HG03520 (cell line): ENCODE measurements around the gene RHBDF1.
"Not testable (repeated sequence)": the region's sequence is repeated elsewhere in the genome, so short reads cannot be mapped to it uniquely, and the experiment has no call there.

ENCODE experiments used
- ATAC-seq: cut with Tn5 transposase; IDR thresholded peaks from one replicate; pipeline ENCODE4 v1.9.1; 2021; ENCODE audit warnings: mild to moderate bottlenecking, moderate library complexity; ENCODE audit not compliant: unreplicated experiment

The RHBDF1 gene

GRCh38 chr16:37511-37910 is 34.9 kb downstream of the RHBDF1 start:
- no peak for ATAC-seq

- no peak for ATAC-seq
Measured at GRCh38 chr16:36336-36984, 36.0 kb downstream of the RHBDF1 start.

GRCh38 chr16:35678-36305 is 36.6 kb downstream of the RHBDF1 start:
- ATAC-seq, result no peak

GRCh38 chr16:35011-35677 is 37.3 kb downstream of the RHBDF1 start:
- ATAC-seq, result no peak

- ATAC-seq, result no peak
Measured at GRCh38 chr16:34648-34987, 37.8 kb downstream of the RHBDF1 start.

GRCh38 chr16:33877-34647 is 38.4 kb downstream of the RHBDF1 start:
- no peak for ATAC-seq

- ATAC-seq, result not testable (repeated sequence)
Measured at GRCh38 chr16:33154-33876, 39.1 kb downstream of the RHBDF1 start.

GRCh38 chr16:30627-31026 is 41.8 kb downstream of the RHBDF1 start:
- ATAC-seq, result not testable (repeated sequence)

- not testable (repeated sequence) for ATAC-seq
Measured at GRCh38 chr16:25926-26348, 46.5 kb downstream of the RHBDF1 start.

- not testable (repeated sequence) for ATAC-seq
Measured at GRCh38 chr16:24151-24550, 48.3 kb downstream of the RHBDF1 start.

- ATAC-seq, result not testable (repeated sequence)
Measured at GRCh38 chr16:20886-21285, 51.5 kb downstream of the RHBDF1 start.

- ATAC-seq, result not testable (repeated sequence)
Measured at GRCh38 chr16:17062-17765, 55.2 kb downstream of the RHBDF1 start.

GRCh38 chr16:10772-11171 is 61.7 kb downstream of the RHBDF1 start:
- ATAC-seq, result not testable (repeated sequence)

GRCh38 chr16:9903-10665 is 62.3 kb downstream of the RHBDF1 start:
- ATAC-seq, result no peak
